Uterus (tissue), 4 donors: ENCODE results near the gene UBE2C. TPM values are rescaled to one million over a fixed set of nuclear protein-coding genes. Genes with fewer than 3 reads are reported as not detected.
"Not testable (repeated sequence)": the region's sequence is repeated elsewhere in the genome, so short reads cannot be mapped to it uniquely, and the experiment has no call there.

Experiments used
- DNase-seq, 2 donors: peaks; one replicate each; pipeline ENCODE4 v3.0.0-alpha.2; 2019 to 2020
- H3K27ac ChIP-seq, 2 donors: fragments of 200-600 bp; sonication (generic); 1 replicate in 1 of 2; 2 replicates in 1 of 2; pipeline ENCODE4 v1.5.1; 2016 to 2018
- H3K27me3 ChIP-seq, 2 donors: fragments of 200-600 bp; sonication (generic); one replicate each; pipeline ENCODE4 v1.5.1; 2018 to 2019; ENCODE audit warnings: control low read depth in 1 of 2
- H3K36me3 ChIP-seq, 2 donors: fragments of 200-600 bp; sonication (generic); one replicate each; pipeline ENCODE4 v1.5.1; 2019; ENCODE audit warnings: control low read depth in 1 of 2
- H3K4me1 ChIP-seq, 2 donors: fragments of 200-600 bp; sonication (generic); one replicate each; pipeline ENCODE4 v1.5.1; 2018 to 2019; ENCODE audit warnings: control low read depth in 1 of 2
- H3K4me3 ChIP-seq, 2 donors: fragments of 200-600 bp; sonication (generic); 1 replicate in 1 of 2; 2 replicates in 1 of 2; pipeline ENCODE4 v1.5.1; 2018 to 2019; ENCODE audit warnings: mild to moderate bottlenecking in 1 of 2
- H3K9me3 ChIP-seq, 2 donors: fragments of 200-600 bp; sonication (generic); one replicate each; pipeline ENCODE4 v1.5.1; 2019; ENCODE audit warnings: control low read depth in 1 of 2
- POLR2A ChIP-seq, 2 donors: fragments of 450-650 bp; IDR thresholded peaks; one replicate each; pipeline ENCODE4 v1.6.1; 2016; ENCODE audit warnings: antibody characterized with exemption in 2 of 2, mild to moderate bottlenecking in 1 of 2, moderate library complexity in 1 of 2
- intact Hi-C: fragments of 100-400 bp; cut with DNase I; formaldehyde crosslinking; loops from one replicate; pipeline ENCODE4 v1.15.1; 2023; ENCODE audit warnings: low total_unique reads
- total RNA-seq, 4 donors: library from RNA; depleted of rRNA in 3 of 4; stranded (reverse); fragments of >200 nt in 3 of 4; gene quantifications; one replicate each; pipeline versions ENCODE4 v1.1.0 to v1.2.4, GENCODE V29; 2014 to 2023
- TF ChIP-seq, protein P1 (sequence below), 4 experiments: fragments of 200-600 bp in 2 of 4; fragments of 450-650 bp in 2 of 4; sonication (generic) in 2 of 4; IDR thresholded peaks; one replicate each; pipeline ENCODE4 v1.5.1; 2016 to 2019; ENCODE audit warnings: antibody characterized with exemption in 4 of 4, mild to moderate bottlenecking in 2 of 4, moderate library complexity in 1 of 4
- donor health status: DM: yes; HTN: yes; CAD: no.

UBE2C gene
- total RNA-seq, 4 donors from 2014 or later, result 12.4 TPM; not detected in 3

DNA sequence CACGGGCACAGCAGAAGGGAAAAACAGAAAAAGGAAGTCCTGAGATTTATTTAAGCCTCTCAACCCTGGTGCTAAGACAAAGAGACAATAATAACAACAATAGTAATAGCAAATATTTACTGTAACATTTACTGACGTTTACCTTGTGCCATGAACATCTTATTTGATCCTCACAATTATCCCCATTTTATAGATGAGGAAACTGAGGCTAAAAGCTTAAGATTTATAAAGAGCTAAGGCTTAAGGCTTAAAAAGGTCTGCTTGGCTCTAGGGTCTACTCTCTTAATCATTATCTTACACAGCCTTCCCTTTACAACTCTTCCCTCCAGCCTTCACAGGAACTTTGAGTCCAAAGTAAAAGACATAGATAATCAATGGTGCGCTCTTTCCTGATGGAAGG lies 24.1 kb upstream of the UBE2C start:
- Histone ChIP-seq H3K9me3 (no peaks in the 10 kb centered on the region), H3K4me1 (no peaks in the 10 kb centered on the region), H3K4me3 (no peak overlapping the region), H3K36me3 (no peaks in the 10 kb centered on the region), H3K27me3 (no peaks in the 10 kb centered on the region), H3K27ac (no peak overlapping the region)
- no peak for DNase-seq
- intact Hi-C loops, result no loop called here
- TF ChIP-seq, protein P1, sequence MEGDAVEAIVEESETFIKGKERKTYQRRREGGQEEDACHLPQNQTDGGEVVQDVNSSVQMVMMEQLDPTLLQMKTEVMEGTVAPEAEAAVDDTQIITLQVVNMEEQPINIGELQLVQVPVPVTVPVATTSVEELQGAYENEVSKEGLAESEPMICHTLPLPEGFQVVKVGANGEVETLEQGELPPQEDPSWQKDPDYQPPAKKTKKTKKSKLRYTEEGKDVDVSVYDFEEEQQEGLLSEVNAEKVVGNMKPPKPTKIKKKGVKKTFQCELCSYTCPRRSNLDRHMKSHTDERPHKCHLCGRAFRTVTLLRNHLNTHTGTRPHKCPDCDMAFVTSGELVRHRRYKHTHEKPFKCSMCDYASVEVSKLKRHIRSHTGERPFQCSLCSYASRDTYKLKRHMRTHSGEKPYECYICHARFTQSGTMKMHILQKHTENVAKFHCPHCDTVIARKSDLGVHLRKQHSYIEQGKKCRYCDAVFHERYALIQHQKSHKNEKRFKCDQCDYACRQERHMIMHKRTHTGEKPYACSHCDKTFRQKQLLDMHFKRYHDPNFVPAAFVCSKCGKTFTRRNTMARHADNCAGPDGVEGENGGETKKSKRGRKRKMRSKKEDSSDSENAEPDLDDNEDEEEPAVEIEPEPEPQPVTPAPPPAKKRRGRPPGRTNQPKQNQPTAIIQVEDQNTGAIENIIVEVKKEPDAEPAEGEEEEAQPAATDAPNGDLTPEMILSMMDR (IDR thresholded peaks at IDR 0.05), result no peak
- no peak for TF ChIP-seq POLR2A (IDR thresholded peaks at IDR 0.05)

DNA sequence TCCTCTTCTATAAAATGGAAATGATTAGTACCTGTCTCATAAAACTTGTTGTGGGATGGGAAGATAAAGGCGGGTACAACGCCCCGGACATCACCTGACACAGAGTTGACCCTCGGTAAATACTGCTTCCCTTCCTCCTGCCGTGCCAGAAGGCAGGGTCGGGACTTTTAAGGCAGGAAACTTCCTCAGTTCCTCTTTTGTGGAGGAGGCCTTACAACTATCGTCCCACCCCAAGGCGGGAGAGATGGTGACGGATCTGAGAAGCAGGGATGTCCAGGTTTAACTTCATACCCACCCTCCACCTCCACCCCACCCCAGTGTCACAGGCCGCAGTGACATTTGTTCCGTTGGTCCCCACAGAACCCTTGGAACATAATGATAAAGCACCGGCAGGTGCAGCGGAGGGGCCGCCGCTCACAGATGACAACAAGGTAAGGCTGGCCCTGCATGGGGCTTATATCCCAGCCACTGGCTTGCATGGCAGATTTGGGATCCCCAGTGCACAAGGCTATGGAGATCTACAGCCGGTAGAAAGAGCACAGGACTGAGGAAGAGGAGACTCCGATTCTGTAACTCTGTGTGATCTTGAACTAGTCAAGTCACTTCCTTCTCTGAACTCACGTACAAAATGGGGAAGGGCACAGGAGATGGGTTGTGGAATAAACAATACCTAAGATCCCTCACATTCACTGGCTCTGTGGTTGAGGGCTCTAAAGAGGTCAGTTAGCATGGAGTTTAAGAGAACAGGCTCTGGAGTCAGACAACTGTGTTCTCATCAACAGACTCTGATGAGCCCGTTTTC lies 19.9 kb upstream of the UBE2C start:
- intact Hi-C loops, result no loop called here
- H3K27ac ChIP-seq, result peak overlapping the region; percentile 80 to 95
- H3K4me1 ChIP-seq, result no peaks in the 10 kb centered on the region
- DNase-seq, result no peak
- H3K9me3 ChIP-seq, result no peaks in the 10 kb centered on the region
- no peaks in the 10 kb centered on the region for H3K27me3 ChIP-seq
- TF ChIP-seq, protein P1 (IDR thresholded peaks at IDR 0.05), result no peak
- TF ChIP-seq POLR2A (IDR thresholded peaks at IDR 0.05), result no peak
- no peaks in the 10 kb centered on the region for H3K36me3 ChIP-seq
- peak overlapping the region; percentile 62 to 97 for H3K4me3 ChIP-seq

DNA sequence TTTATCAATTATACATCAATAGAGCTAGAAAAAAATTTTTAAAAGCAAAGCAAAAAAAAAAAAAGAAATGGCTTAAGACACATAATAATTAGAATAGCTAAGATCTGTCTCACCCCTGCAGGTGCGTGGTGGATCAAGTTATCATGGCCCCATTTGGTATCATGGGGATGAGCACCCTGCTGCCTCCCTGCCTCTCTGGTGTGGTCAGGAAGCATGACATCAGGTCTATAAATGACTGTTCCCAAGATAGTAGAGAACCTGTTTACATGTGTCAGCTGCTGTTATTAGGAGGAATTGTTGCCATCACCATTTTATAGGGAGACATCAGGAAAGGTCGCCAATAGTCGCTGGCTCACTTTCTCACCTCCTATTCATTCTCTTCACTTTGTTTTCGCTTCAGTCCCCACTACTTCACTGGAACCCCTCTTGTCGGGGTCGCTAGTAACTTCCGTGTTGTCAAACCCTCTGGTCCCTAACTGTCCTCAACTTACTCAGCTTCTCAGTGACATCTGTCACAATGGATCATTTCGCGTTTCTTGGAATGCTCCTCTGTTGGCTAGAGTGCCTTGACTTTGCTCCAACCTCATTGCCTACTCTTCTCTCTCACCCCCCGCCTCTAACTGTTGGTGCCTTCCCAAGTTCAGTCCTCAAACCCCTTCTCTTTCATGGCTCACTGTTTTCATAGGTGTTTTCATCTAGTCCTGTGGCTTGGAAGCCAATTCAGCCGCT lies 15.9 kb upstream of the UBE2C start:
- H3K4me1 ChIP-seq, result no peaks in the 10 kb centered on the region
- no peaks in the 10 kb centered on the region for H3K36me3 ChIP-seq
- intact Hi-C loops, result no loop called here

DNA sequence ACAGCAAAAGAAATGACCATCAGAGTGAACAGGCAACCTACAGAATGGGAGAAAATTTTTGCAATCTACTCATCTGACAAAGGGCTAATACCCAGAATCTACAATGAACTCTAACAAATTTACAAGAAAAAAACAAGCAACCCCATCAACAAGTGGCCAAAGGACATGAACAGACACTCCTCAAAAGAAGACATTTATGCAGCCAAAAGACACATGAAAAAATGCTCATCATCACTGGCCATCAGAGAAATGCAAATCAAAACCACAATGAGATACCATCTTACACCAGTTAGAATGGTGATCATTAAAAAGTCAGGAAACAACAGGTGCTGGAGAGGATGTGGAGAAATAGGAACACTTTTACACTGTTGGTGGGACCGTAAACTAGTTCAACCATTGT lies 14.9 kb upstream of the UBE2C start:
- H3K27me3 ChIP-seq, intact Hi-C loops, H3K27ac ChIP-seq, DNase-seq, H3K4me3 ChIP-seq, H3K9me3 ChIP-seq, H3K36me3 ChIP-seq, H3K4me1 ChIP-seq: not testable (repeated sequence)

More for the DNA sequence above, 15.9 kb upstream of the UBE2C start:
- TF ChIP-seq, protein P1 (IDR thresholded peaks at IDR 0.05), result no peak
- no peak for TF ChIP-seq POLR2A (IDR thresholded peaks at IDR 0.05)
- Histone ChIP-seq H3K9me3 (no peaks in the 10 kb centered on the region), H3K27ac (no peak overlapping the region), H3K27me3 (no peaks in the 10 kb centered on the region), H3K4me3 (no peak overlapping the region)
- no peak for DNase-seq

DNA sequence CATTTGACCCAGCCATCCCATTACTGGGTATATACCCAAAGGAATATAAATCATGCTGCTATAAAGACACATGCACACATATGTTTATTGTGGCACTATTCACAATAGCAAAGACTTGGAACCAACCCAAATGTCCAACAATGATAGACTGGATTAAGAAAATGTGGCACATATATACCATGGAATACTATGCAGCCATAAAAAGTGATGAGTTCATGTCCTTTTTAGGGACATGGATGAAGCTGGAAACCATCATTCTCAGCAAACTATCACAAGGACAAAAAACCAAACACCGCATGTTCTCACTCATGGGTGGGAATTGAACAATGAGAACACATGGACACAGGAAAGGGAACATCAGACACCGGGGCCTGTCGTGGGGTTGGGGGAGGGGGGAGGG lies 14.5 kb upstream of the UBE2C start:
- DNase-seq, H3K4me1 ChIP-seq, H3K9me3 ChIP-seq, H3K4me3 ChIP-seq, H3K36me3 ChIP-seq, intact Hi-C loops, H3K27ac ChIP-seq, H3K27me3 ChIP-seq: not testable (repeated sequence)

DNA sequence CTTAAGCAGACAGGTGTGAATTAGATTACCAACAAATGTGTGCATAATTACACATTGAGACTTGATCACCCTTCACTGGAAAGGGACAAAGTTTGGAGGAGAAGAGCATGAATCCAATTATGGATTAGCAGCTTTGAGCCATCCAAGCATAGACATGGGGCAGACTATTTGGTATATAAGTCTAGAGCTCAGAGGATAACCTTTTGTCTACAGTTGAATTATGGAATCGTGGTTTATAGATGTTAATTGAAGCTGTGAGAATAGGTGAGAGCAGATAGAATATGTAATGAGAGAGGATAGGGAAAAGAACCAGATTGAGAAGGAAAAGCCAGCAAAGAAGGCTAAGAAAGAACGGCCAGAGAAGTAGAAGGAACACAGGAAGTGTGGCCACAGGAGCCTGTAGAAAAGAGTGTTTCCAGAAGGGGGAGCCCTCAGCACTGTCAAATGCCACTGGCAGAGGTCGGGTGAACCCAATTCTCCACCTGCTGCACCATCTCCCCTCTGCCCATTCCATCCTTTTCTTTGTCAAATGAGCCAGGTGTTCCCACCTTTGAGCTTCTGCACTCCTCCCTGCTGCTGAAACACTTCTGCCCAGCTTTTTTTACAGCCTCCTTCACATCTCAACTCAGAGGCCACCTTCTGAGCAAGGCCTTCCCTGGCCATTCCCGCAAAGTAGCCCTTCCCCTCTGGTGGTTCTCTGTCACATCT lies 13.4 kb upstream of the UBE2C start:
- Histone ChIP-seq H3K4me1 (no peaks in the 10 kb centered on the region), H3K36me3 (no peaks in the 10 kb centered on the region), H3K27me3 (no peaks in the 10 kb centered on the region), H3K9me3 (no peaks in the 10 kb centered on the region), H3K4me3 (no peak overlapping the region), H3K27ac (peak overlapping the region in 1 of 2 donors; percentile 49)
- DNase-seq, result peak; percentile 51 to 69
- TF ChIP-seq, protein P1 (IDR thresholded peaks at IDR 0.05), result peak; percentile 57 to 66 (median 63)
- TF ChIP-seq POLR2A (IDR thresholded peaks at IDR 0.05), result no peak
- intact Hi-C loops, result no loop called here
